Activated CD8-positive, alpha-beta memory T cell treated with anti-CD3 and anti-CD28 coated beads for 36 hours (primary cell): ENCODE results near the gene TMEM203. TPM values are rescaled to one million over a fixed set of nuclear protein-coding genes. Genes with fewer than 3 reads are reported as not detected.

Experiments used
- CTCF ChIA-PET: fragments of 350-600 bp; sonication (Branson Sonifier 250); formaldehyde crosslinking; loops from one replicate; lab custom pipeline; 2021; ENCODE audit warnings: antibody characterized with exemption; lab: Charles Lee
- POLR2A ChIA-PET: fragments of 350-600 bp; sonication (Branson Sonifier 250); formaldehyde crosslinking; loops from one replicate; lab custom pipeline; 2021; ENCODE audit warnings: antibody characterized with exemption; lab: Charles Lee
- total RNA-seq, 2 experiments: library from RNA; stranded (reverse); gene quantifications; one replicate each; pipeline ENCODE4 v1.2.3, GENCODE V29; 2021

The TMEM203 gene
- total RNA-seq, 2 experiments from 2014 or later, result 47.0 to 47.1 TPM

DNA sequence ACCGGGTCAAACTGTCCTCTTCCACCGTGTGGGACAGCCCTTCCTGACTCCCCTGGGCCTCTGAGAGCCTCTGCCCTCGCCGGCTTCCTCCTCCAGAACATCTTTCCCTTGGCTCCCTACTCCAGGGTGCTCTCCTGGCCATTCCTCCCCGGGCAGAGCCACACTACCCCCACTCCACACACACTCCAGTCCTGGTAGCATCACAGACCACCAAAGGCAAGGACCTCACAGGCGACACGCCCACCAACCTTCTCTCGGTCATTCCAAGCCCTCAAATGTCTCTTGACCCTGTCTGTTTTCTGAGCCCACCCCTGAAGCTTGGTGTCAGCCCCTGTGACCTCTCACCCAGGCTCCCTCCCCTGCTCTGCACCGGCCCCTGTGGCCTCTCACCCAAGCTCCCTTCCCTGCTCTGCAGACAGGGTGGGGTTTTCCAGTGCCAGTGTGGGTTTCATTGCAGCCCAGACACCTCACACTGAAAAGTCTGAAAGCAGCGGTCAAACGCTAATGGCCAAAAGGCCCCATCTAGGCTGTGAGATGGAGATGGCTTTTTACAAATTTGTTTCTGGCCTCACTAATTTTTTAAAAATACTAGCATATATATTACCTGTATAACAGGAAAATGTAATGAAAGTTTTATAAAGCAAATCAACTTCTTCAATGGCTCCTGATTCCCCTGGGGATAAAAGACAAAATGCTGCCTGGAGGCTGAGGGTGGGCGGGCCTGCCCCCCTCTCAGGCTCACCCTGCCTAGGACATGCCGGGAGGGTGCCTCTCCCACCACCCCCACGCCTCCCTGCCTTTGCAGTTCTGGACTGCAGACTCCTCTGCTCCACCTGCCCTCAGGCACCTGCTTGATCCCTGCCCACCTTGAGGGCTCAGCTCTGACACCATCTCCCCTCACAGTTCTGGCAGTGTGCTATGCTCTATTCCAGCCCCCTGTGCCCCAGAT is 46.1 kb downstream of the TMEM203 start:
- CTCF ChIA-PET, result interaction anchor here (1.1 kb wide), 1 partner anchor 68 kb away, joined by 3 read pairs; the partner anchor contains the start of gene RNF224
- POLR2A ChIA-PET, result no interaction called here

DNA sequence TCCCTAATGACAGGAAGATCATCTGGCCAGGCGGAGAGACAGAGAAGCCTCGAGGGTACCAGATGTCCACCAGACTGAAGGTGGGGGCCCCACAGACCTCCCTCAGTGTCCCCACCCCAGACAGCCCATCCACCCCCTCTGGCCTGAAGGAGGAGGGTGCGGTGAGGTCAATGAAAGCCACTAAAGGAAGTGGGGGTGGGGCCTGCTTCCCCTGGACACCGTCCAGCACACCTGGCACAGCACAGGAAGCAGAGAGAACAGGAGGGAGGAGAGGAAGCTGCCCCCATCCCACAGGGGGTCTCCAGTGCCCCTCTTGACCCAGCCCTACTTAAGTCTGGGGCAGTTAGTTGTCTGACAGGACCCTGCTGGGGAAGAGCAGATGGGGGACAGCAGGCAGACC is 46.8 kb downstream of the TMEM203 start:
- ChIA-PET POLR2A (no interaction called here), CTCF (no interaction called here)

DNA sequence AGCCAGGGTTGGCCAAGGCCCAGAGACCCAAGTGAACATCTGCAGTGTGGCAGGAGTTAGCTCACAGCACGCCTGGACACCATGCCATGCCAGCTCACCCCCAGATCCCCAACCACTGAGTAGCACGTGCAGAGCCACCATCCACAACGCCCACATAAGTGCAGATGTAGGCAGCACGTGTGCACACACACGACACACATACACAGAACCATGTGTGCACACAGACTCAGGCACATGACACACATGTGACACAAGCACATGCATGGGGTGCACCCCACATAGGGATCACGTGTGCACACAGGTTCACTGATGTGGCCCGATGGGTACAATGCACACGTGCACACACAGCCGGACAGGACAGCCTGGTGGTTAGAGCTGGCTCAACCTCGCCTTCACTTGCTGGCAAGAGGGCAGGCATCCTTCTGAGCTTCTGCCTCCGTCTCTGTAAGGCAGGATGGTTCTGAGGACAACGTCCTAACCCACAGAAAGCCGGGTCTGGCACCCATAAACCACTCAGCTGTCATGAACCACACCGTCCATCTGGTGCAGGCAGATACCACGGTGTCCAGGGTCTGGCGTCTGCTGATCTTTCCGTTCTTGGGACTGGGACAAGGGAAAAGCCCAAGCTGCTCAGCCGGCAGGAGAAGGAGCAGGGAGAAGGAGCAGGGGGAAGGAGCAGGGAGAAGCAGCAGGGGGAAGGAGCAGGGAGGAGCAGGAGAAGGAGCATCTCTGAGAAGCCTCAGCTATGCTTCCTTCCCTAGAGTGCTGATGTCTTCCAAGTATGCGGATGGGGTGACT is 47.6 kb downstream of the TMEM203 start:
- POLR2A ChIA-PET, result no interaction called here
- CTCF ChIA-PET, result no interaction called here

DNA sequence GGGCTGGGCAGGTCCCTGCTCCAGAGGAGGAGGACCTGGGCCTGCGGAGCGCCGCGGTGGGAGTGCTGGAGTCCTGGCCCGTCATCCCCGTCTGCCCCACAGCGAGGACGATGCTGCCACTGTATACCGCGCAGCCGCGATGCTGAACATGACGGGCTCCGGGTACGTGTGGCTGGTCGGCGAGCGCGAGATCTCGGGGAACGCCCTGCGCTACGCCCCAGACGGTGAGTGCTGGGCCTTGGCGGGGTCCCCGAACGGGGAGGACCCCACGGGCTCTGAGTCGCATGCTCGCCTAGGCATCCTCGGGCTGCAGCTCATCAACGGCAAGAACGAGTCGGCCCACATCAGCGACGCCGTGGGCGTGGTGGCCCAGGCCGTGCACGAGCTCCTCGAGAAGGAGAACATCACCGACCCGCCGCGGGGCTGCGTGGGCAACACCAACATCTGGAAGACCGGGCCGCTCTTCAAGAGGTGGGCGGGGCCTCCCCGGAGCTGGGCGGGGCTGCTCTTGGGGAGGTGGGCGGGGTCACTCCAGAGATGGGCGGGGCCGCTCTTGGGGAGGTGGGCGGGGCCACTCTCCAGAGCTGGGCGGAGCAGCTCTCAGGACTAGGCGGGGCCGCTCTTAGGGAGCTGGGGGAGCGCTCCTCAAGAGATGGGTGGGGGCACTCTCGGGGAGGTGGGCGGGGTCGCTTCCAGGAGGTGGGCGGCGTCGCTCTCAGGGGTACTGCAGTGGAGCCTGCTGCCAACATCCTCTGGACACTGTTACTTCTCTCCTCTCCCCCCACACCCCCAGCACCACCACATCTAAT is 48.7 kb downstream of the TMEM203 start:
- POLR2A ChIA-PET, result interaction anchor here (0.7 to 1.1 kb wide), 2 partner anchors 44 to 66 kb away, joined by 3 read pairs; no protein-coding TSS in a partner anchor
- CTCF ChIA-PET, result interaction anchor here (1.0 kb wide), 1 partner anchor 33 kb away, joined by 3 read pairs; no protein-coding TSS in a partner anchor

Other genes with a start within 250 kb of the TMEM203 start
- gene PTGDS, start 228.1 kb downstream of the TMEM203 start, total RNA-seq, result not detected
- under 1 TPM in 1 of 2 experiments, not detected in 1; 0.10 TPM for gene LCNL1, start 222.7 kb downstream of the TMEM203 start, total RNA-seq
- gene PAXX, start 213.2 kb downstream of the TMEM203 start, total RNA-seq, result 10 to 100 TPM; 66.9 to 74.6 TPM
- not detected for gene CLIC3, start 209.1 kb downstream of the TMEM203 start, total RNA-seq
- 10 to 100 TPM in 1 of 2 experiments, 1 to 10 TPM in 1; 9.8 to 10.3 TPM for gene ABCA2, start 177.4 kb downstream of the TMEM203 start, total RNA-seq
- gene FUT7, start 173.6 kb downstream of the TMEM203 start, total RNA-seq, result under 1 TPM in 1 of 2 experiments, not detected in 1; 0.06 TPM
- gene NPDC1, start 159.5 kb downstream of the TMEM203 start, total RNA-seq, result 10 to 100 TPM; 28.2 to 31.4 TPM
- gene ENTPD2, start 151.6 kb downstream of the TMEM203 start, total RNA-seq, result not detected
- 10 to 100 TPM; 16.4 to 16.5 TPM for gene SAPCD2, start 135.1 kb downstream of the TMEM203 start, total RNA-seq
- 10 to 100 TPM; 27.2 to 29.6 TPM for gene UAP1L1, start 128.1 kb downstream of the TMEM203 start, total RNA-seq
- 10 to 100 TPM; 30.0 to 34.1 TPM for gene MAN1B1, start 118.7 kb downstream of the TMEM203 start, total RNA-seq
- 100 to 1,000 TPM; 323 to 333 TPM for gene DPP7, start 90.9 kb downstream of the TMEM203 start, total RNA-seq
- gene GRIN1, start 66.5 kb downstream of the TMEM203 start, total RNA-seq, result under 1 TPM in 1 of 2 experiments, not detected in 1; 0.06 TPM
- not detected for gene LRRC26, start 35.6 kb downstream of the TMEM203 start, total RNA-seq
- not detected for gene TMEM210, start 33.6 kb downstream of the TMEM203 start, total RNA-seq
- gene ANAPC2, start 17.1 kb downstream of the TMEM203 start, total RNA-seq, result 10 to 100 TPM; 49.1 to 51.8 TPM
- gene SSNA1, start 17.0 kb downstream of the TMEM203 start, total RNA-seq, result 100 to 1,000 TPM; 103 TPM
- 10 to 100 TPM; 11.1 to 11.9 TPM for gene TPRN, start 4.9 kb downstream of the TMEM203 start, total RNA-seq
- gene NDOR1, start 52 bp upstream of the TMEM203 start, total RNA-seq, result 10 to 100 TPM; 43.7 to 44.6 TPM
- gene RNF208, start 16.6 kb upstream of the TMEM203 start, total RNA-seq, result 1 to 10 TPM; 3.0 to 4.1 TPM
- gene CYSRT1, start 19.5 kb upstream of the TMEM203 start, total RNA-seq, result under 1 TPM in 1 of 2 experiments, not detected in 1; 0.23 TPM
- gene RNF224, start 21.9 kb upstream of the TMEM203 start, total RNA-seq, result not detected
- not detected for gene SLC34A3, start 25.3 kb upstream of the TMEM203 start, total RNA-seq
- 100 to 1,000 TPM; 315 to 323 TPM for gene TUBB4B, start 35.6 kb upstream of the TMEM203 start, total RNA-seq
- not detected for gene STPG3, start 45.6 kb upstream of the TMEM203 start, total RNA-seq
- 10 to 100 TPM; 67.0 to 70.9 TPM for gene NELFB, start 49.7 kb upstream of the TMEM203 start, total RNA-seq
- 1 to 10 TPM; 4.8 TPM for gene TOR4A, start 72.1 kb upstream of the TMEM203 start, total RNA-seq
- 1 to 10 TPM; 3.0 to 3.4 TPM for gene NRARP, start 96.6 kb upstream of the TMEM203 start, total RNA-seq
- 1 to 10 TPM; 3.4 to 3.7 TPM for gene EXD3, start 217.5 kb upstream of the TMEM203 start, total RNA-seq
- under 1 TPM; 0.40 to 0.67 TPM for gene NOXA1, start 217.7 kb upstream of the TMEM203 start, total RNA-seq
- not detected for gene ENTPD8, start 235.7 kb upstream of the TMEM203 start, total RNA-seq